ES-I3 (cell line): Measurements from ENCODE around the gene TFB2M.
"Not testable (repeated sequence)": the region's sequence is repeated elsewhere in the genome, so short reads cannot be mapped to it uniquely, and the experiment has no call there.

Experiments used
- H3K36me3 ChIP-seq: 2 replicates; pipeline ENCODE4 v1.6.1; 2013; ENCODE audit warnings: mild to moderate bottlenecking, low read length, control low read depth, moderate library complexity; ENCODE audit not compliant: insufficient read depth
- H3K4me1 ChIP-seq: 2 replicates; pipeline ENCODE4 v1.6.1; 2013; ENCODE audit warnings: mild to moderate bottlenecking, control low read depth, low read length; ENCODE audit not compliant: insufficient read depth
- H3K9ac ChIP-seq: 2 replicates; pipeline ENCODE4 v1.6.1; 2013; ENCODE audit warnings: low read depth, mild to moderate bottlenecking, low read length, moderate library complexity
- H3K9me3 ChIP-seq: 2 replicates; pipeline ENCODE4 v1.6.1; 2013; ENCODE audit warnings: mild to moderate bottlenecking, low read length, moderate library complexity; ENCODE audit not compliant: control insufficient read depth, insufficient read depth

Gene TFB2M

GRCh38 chr1:246591504-246591903 lies 25.4 kb upstream of the TFB2M start:
- H3K36me3 ChIP-seq: no peaks in the 10 kb centered on the region; the same call in 1 of the 2 replicates
- H3K4me1 ChIP-seq: no peaks in the 10 kb centered on the region; the same call in 1 of the 2 replicates
- H3K9me3 ChIP-seq: no peaks in the 10 kb centered on the region
- no peak overlapping the region for H3K9ac ChIP-seq

DNA sequence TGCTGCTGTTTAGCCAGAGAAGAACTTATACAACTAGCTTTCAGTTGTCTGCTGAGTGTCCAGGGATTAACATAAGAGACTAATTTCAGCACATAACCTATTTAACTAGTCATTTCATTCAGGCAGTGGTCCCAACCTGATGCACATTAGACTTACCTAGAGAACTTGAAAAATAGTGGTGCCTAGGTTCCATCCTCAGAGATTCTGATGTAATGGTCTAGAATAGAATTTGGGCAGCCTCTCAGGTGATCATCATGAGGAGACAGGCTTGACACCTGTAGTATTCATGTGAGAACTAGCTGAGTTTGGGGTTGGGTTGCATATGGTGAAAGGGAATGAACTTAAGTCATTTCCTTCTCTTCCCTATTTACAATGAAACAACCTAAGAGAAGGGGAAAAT lies 25.0 kb upstream of the TFB2M start:
- Histone ChIP-seq H3K36me3 (no peaks in the 10 kb centered on the region; the same call in 1 of the 2 replicates), H3K9ac (no peak overlapping the region)

DNA sequence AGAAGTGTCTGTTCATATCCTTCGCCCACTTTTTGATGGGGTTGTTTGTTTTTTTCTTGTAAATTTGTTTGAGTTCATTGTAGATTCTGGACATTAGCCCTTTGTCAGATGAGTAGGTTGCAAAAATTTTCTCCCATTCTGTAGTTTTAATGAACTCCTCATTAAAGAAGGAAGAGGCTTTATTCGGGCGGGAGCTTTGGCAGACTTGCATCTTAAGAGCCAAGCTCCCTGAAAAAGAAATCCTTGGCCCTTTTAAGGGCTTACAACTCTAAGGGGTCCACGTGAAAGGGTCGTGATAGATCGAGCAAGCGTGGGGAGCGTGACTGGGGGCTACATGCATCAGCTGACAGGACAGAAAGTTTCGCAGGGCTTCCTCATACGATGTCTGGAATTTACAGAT lies 23.9 kb upstream of the TFB2M start:
- not testable (repeated sequence) for H3K9me3 ChIP-seq, H3K9ac ChIP-seq, H3K4me1 ChIP-seq, H3K36me3 ChIP-seq

More for the DNA sequence above, 25.0 kb upstream of the TFB2M start:
- H3K9me3 ChIP-seq: no peaks in the 10 kb centered on the region
- H3K4me1 ChIP-seq: no peaks in the 10 kb centered on the region; the same call in 1 of the 2 replicates

GRCh38 chr1:246588159-246588721 lies 22.2 kb upstream of the TFB2M start:
- no peaks in the 10 kb centered on the region for H3K9me3 ChIP-seq
- no peaks in the 10 kb centered on the region; the same call in 1 of the 2 replicates for H3K4me1 ChIP-seq
- H3K9ac ChIP-seq: no peak overlapping the region
- H3K36me3 ChIP-seq: no peaks in the 10 kb centered on the region; the same call in 1 of the 2 replicates

GRCh38 chr1:246587606-246588005 lies 21.5 kb upstream of the TFB2M start:
- Histone ChIP-seq H3K9ac (no peak overlapping the region), H3K4me1 (no peaks in the 10 kb centered on the region; the same call in 1 of the 2 replicates), H3K9me3 (no peaks in the 10 kb centered on the region), H3K36me3 (no peaks in the 10 kb centered on the region; the same call in 1 of the 2 replicates)

GRCh38 chr1:246587032-246587431 lies 21.0 kb upstream of the TFB2M start:
- Histone ChIP-seq H3K36me3 (no peaks in the 10 kb centered on the region; the same call in 1 of the 2 replicates), H3K9me3 (no peaks in the 10 kb centered on the region), H3K4me1 (no peaks in the 10 kb centered on the region; the same call in 1 of the 2 replicates), H3K9ac (no peak overlapping the region)

GRCh38 chr1:246583448-246584185 lies 17.6 kb upstream of the TFB2M start:
- no peaks in the 10 kb centered on the region; the same call in 1 of the 2 replicates for H3K4me1 ChIP-seq
- no peak overlapping the region for H3K9ac ChIP-seq
- no peaks in the 10 kb centered on the region for H3K9me3 ChIP-seq
- no peaks in the 10 kb centered on the region for H3K36me3 ChIP-seq

DNA sequence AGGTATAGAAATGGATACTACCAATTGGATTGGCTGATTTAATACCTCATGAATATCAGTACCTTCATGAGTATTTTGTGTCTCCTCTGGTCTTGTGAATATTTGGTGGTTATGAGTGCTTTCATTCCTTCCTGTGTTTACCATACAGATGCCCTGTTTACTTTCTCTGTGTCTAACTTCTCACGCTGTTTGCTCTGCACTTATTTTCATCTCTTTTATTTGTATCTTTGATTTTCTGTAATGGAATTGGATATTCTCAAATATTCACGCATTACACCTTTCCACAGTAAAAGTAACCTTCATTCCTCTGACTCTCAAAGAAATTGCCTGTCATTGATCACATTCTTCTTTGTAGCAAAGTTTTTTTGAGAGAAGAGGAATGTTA lies 17.0 kb upstream of the TFB2M start:
- Histone ChIP-seq H3K9me3 (no peaks in the 10 kb centered on the region), H3K9ac (no peak overlapping the region), H3K36me3 (no peaks in the 10 kb centered on the region), H3K4me1 (no peaks in the 10 kb centered on the region; the same call in 1 of the 2 replicates)

GRCh38 chr1:246582301-246583055 lies 16.4 kb upstream of the TFB2M start:
- Histone ChIP-seq H3K9ac (no peak overlapping the region), H3K9me3 (no peaks in the 10 kb centered on the region), H3K4me1 (no peaks in the 10 kb centered on the region), H3K36me3 (no peaks in the 10 kb centered on the region)

- Histone ChIP-seq H3K9me3 (no peaks in the 10 kb centered on the region), H3K9ac (no peak overlapping the region), H3K4me1 (no peaks in the 10 kb centered on the region), H3K36me3 (no peaks in the 10 kb centered on the region)
Measured at GRCh38 chr1:246580497-246581370, 14.7 kb upstream of the TFB2M start.

GRCh38 chr1:246579818-246580217 lies 13.8 kb upstream of the TFB2M start:
- no peak overlapping the region for H3K9ac ChIP-seq
- no peaks in the 10 kb centered on the region for H3K4me1 ChIP-seq
- no peaks in the 10 kb centered on the region for H3K36me3 ChIP-seq
- H3K9me3 ChIP-seq: no peaks in the 10 kb centered on the region

DNA sequence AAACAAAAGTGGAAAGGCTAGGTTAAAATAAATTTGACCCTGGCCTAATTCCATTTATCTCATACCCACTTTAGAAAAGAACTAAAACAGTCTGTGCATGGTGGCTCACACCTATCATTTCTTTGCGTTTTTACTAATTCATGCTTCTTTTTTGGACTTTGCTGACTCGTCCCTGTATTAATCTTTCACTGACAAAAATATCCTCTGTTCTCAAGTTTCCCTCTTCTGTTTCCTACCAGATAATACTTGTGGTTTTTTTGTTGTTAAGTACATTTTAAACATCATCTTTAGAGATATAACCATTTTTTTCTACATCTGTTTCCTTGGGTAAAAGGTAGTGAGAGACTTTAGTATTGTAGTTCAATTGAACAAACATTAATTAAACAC lies 11.7 kb upstream of the TFB2M start:
- no peak overlapping the region for H3K9ac ChIP-seq
- no peaks in the 10 kb centered on the region for H3K4me1 ChIP-seq
- no peaks in the 10 kb centered on the region for H3K9me3 ChIP-seq
- no peaks in the 10 kb centered on the region for H3K36me3 ChIP-seq

- Histone ChIP-seq H3K9me3 (no peaks in the 10 kb centered on the region), H3K4me1 (no peaks in the 10 kb centered on the region), H3K36me3 (no peaks in the 10 kb centered on the region), H3K9ac (no peak overlapping the region)
Measured at GRCh38 chr1:246577082-246577719, 11.1 kb upstream of the TFB2M start.

- Histone ChIP-seq H3K9ac (no peak overlapping the region), H3K36me3 (no peaks in the 10 kb centered on the region)
Measured at GRCh38 chr1:246576709-246577032, 10.6 kb upstream of the TFB2M start.

More at GRCh38 chr1:246576709-246577032, 10.6 kb upstream of the TFB2M start:
- no peaks in the 10 kb centered on the region for H3K9me3 ChIP-seq
- H3K4me1 ChIP-seq: no peaks in the 10 kb centered on the region
